HepG2 (cell line): ENCODE results near the gene STAT6. TPM values are rescaled to one million over a fixed set of nuclear protein-coding genes. Genes with fewer than 3 reads are reported as not detected.

Experiments used
- ATAC-seq: fragments of 200-7000 bp; cut with Tn5 transposase; 3 replicates; pipeline ENCODE4 v1.9.1; 2020; ENCODE audit warnings: mild to moderate bottlenecking, moderate library complexity
- BruUV-seq: library from RNA; stranded (reverse); fragments of 400-500 nt; replicated peaks from 2 replicates; lab custom pipeline; 2021; lab: Mats Ljungman, UMichigan
- CTCF ChIA-PET: fragments of 300-600 bp; formaldehyde crosslinking; extraction: SDS; loops from one replicate; lab custom pipeline; 2021; ENCODE audit warnings: low total read pairs, inconsistent platforms, low intra/inter-chr PET ratio; lab: Yijun Ruan, JAX
- POLR2A ChIA-PET: fragments of 350-600 bp; sonication (Branson Sonifier 250); formaldehyde crosslinking; loops from one replicate; lab custom pipeline; 2020; ENCODE audit warnings: antibody characterized with exemption, inconsistent platforms; lab: Yijun Ruan, JAX
- DNase-seq: peaks from one replicate; pipeline ENCODE4 v3.0.0-alpha.2; 2015; ENCODE audit warnings: low spot score
- FAIRE-seq: peaks from 3 replicates; lab custom pipeline; 2011; peaks lifted over from hg19 to GRCh38; lab: Jason Lieb, UNC
- H2AFZ ChIP-seq: one replicate; pipeline ENCODE4 v1.6.1; 2011; ENCODE audit warnings: low read length, inconsistent platforms
- H3K27ac ChIP-seq: fragments of 300-600 bp; 3 replicates; pipeline ENCODE4 v1.8.0; 2011; ENCODE audit warnings: mixed run types, mild to moderate bottlenecking, mixed read lengths, low read length, inconsistent platforms; ENCODE audit not compliant: insufficient read depth; ENCODE audit errors: extremely low read length
- H3K27me3 ChIP-seq, 2 experiments: fragments of 200-600 bp in 1 of 2; 2 replicates in 1 of 2; 3 replicates in 1 of 2; pipeline versions ENCODE4 v1.6.0 to v1.8.0; 2011; ENCODE audit warnings: low read length in 2 of 2, mild to moderate bottlenecking in 2 of 2, moderate library complexity in 2 of 2, inconsistent platforms in 1 of 2; ENCODE audit not compliant: insufficient read depth in 2 of 2, control insufficient read depth in 1 of 2
- H3K36me3 ChIP-seq, 2 experiments: fragments of 200-600 bp in 1 of 2; replicated peaks in 1 of 2; 2 replicates in 1 of 2; 3 replicates in 1 of 2; pipeline versions ENCODE4 v1.5.1 to v1.8.0; 2011; ENCODE audit warnings: low read length in 2 of 2, inconsistent platforms in 1 of 2; ENCODE audit not compliant: insufficient read depth in 2 of 2, control insufficient read depth in 1 of 2
- H3K4me1 ChIP-seq: 2 replicates; pipeline ENCODE4 v1.5.1; 2012; ENCODE audit warnings: low read length, inconsistent platforms; ENCODE audit not compliant: insufficient read depth
- H3K4me2 ChIP-seq: 2 replicates; pipeline ENCODE4 v1.6.0; 2011; ENCODE audit warnings: low read depth, low read length, inconsistent platforms
- H3K4me3 ChIP-seq, 3 experiments: fragments of 200-600 bp in 1 of 3; sonication (generic), shearing (Covaris generic) in 1 of 3; replicated peaks in 1 of 3; 2 replicates each; pipeline ENCODE4 v1.5.1; 2011 to 2016; ENCODE audit warnings: low read length in 3 of 3, inconsistent platforms in 2 of 3, low read depth in 2 of 3, mild to moderate bottlenecking in 2 of 3, control low read depth in 1 of 3, mixed read lengths in 1 of 3; ENCODE audit not compliant: insufficient read depth in 1 of 3
- H3K79me2 ChIP-seq: one replicate; pipeline ENCODE4 v1.6.1; 2011; ENCODE audit warnings: low read length, inconsistent platforms; ENCODE audit not compliant: insufficient read depth
- H3K9ac ChIP-seq: 2 replicates; pipeline ENCODE4 v1.6.0; 2011; ENCODE audit warnings: mild to moderate bottlenecking, low read depth, low read length, inconsistent platforms; ENCODE audit not compliant: insufficient read depth
- H3K9me3 ChIP-seq: 2 replicates; pipeline ENCODE4 v1.5.1; 2012; ENCODE audit warnings: mild to moderate bottlenecking, low read length
- H4K20me1 ChIP-seq: 2 replicates; pipeline ENCODE4 v1.6.0; 2011; ENCODE audit warnings: inconsistent platforms, mild to moderate bottlenecking, low read length, moderate library complexity; ENCODE audit not compliant: insufficient read depth
- AKNA ChIP-seq: sonication (generic); formaldehyde crosslinking; IDR thresholded peaks from 2 replicates; pipeline ENCODE4 v1.4.0; 2020; ENCODE audit warnings: missing genetic modification reagents, borderline replicate concordance
- E2F1 ChIP-seq: sonication (generic); formaldehyde crosslinking; IDR thresholded peaks from 2 replicates; pipeline ENCODE4 v1.5.0; 2020; ENCODE audit warnings: missing genetic modification reagents
- HDAC2 ChIP-seq: sonication (generic); formaldehyde crosslinking; IDR thresholded peaks from 2 replicates; pipeline ENCODE4 v1.4.0; 2020; ENCODE audit warnings: missing genetic modification reagents
- LRRFIP1 ChIP-seq: sonication (generic); formaldehyde crosslinking; conservative IDR thresholded peaks from 2 replicates; pipeline ENCODE4 v1.4.0; 2020; ENCODE audit warnings: missing genetic modification reagents
- MTF1 ChIP-seq: sonication (generic); formaldehyde crosslinking; IDR thresholded peaks from 2 replicates; pipeline ENCODE4 v1.5.0; 2020; ENCODE audit warnings: missing genetic modification reagents
- NFYB ChIP-seq: sonication (generic); formaldehyde crosslinking; IDR thresholded peaks from 2 replicates; pipeline ENCODE4 v1.4.0; 2020; ENCODE audit warnings: missing genetic modification reagents
- PAF1 ChIP-seq: IDR thresholded peaks from 2 replicates; pipeline ENCODE4 v1.6.1; 2016; ENCODE audit warnings: missing genetic modification reagents, missing compliant biosample characterization
- RBM22 ChIP-seq: fragments of 200-400 bp; formaldehyde crosslinking; optimal IDR thresholded peaks from 2 replicates; pipeline ENCODE3; 2017; ENCODE audit warnings: mild to moderate bottlenecking, low read length, moderate library complexity
- SP4 ChIP-seq: sonication (generic); formaldehyde crosslinking; IDR thresholded peaks from 2 replicates; pipeline ENCODE4 v1.8.1; 2023; ENCODE audit warnings: mild to moderate bottlenecking, missing genetic modification reagents
- TOPORS ChIP-seq: sonication (generic); formaldehyde crosslinking; IDR thresholded peaks from 2 replicates; pipeline ENCODE4 v1.8.0; 2023; ENCODE audit warnings: mild to moderate bottlenecking, missing genetic modification reagents
- YEATS4 ChIP-seq: sonication (generic); formaldehyde crosslinking; IDR thresholded peaks from 2 replicates; pipeline ENCODE4 v1.4.0; 2020; ENCODE audit warnings: missing genetic modification reagents, borderline replicate concordance
- ZBTB7A ChIP-seq: sonication (generic); formaldehyde crosslinking; IDR thresholded peaks from 2 replicates; pipeline ENCODE4 v1.8.0; 2022; ENCODE audit warnings: mild to moderate bottlenecking, missing genetic modification reagents
- ZNF569 ChIP-seq: sonication (generic); formaldehyde crosslinking; IDR thresholded peaks from 2 replicates; pipeline ENCODE4 v1.5.0; 2020; ENCODE audit warnings: mild to moderate bottlenecking, missing genetic modification reagents, moderate library complexity, borderline replicate concordance
- ZZZ3 ChIP-seq: sonication (generic); formaldehyde crosslinking; IDR thresholded peaks from 2 replicates; pipeline ENCODE4 v1.4.0; 2020; ENCODE audit warnings: missing genetic modification reagents, mild to moderate bottlenecking, borderline replicate concordance
- WGBS: methylation state at CpG from one replicate; pipeline ENCODE4 v1.1.6; 2017; ENCODE audit warnings: low lambda C conversion rate; 5-methylcytosine and 5-hydroxymethylcytosine counted together
- in situ Hi-C: cut with HindIII; loops from 2 replicates; pipeline ENCODE4 v1.10.0; 2017; ENCODE audit warnings: low pct_unique_long_range_greater_than_20kb; ENCODE audit not compliant: extremely low pct_ligation_motif_present
- intact Hi-C: fragments of 100-400 bp; cut with micrococcal nuclease; formaldehyde crosslinking; loops from one replicate; pipeline ENCODE4 v1.10.0; 2022; ENCODE audit not compliant: unreplicated experiment
- polyA plus RNA-seq, 8 experiments: library from polyadenylated mRNA; depleted of rRNA in 3 of 8; stranded (reverse) in 7 of 8; unstranded in 1 of 8; fragments of >200 nt; fragmentation: Illumina TruSeq in 4 of 8; extraction: Trizol in 4 of 8; gene quantifications; 2 replicates each; pipeline versions ENCODE4 v1.2.1 to v1.2.3, GENCODE V29; 2011 to 2016; ENCODE audit warnings: low read depth in 4 of 8, missing spikeins in 1 of 8, mixed read lengths in 1 of 8; ENCODE audit not compliant: insufficient read depth in 1 of 8
- total RNA-seq, 5 experiments: library from RNA; depleted of rRNA; stranded (reverse); fragments of >200 nt; fragmentation: Illumina TruSeq; extraction: Trizol; gene quantifications; 2 replicates each; pipeline ENCODE4 v1.2.3, GENCODE V29; 2016; ENCODE audit warnings: low read depth in 1 of 5

STAT6 gene
- total and polyA plus RNA-seq, 2 of the 13 experiments (the other 11 are each of a cell fraction or from before 2014, with no cell fraction given), result 28.0 to 62.2 TPM

DNA sequence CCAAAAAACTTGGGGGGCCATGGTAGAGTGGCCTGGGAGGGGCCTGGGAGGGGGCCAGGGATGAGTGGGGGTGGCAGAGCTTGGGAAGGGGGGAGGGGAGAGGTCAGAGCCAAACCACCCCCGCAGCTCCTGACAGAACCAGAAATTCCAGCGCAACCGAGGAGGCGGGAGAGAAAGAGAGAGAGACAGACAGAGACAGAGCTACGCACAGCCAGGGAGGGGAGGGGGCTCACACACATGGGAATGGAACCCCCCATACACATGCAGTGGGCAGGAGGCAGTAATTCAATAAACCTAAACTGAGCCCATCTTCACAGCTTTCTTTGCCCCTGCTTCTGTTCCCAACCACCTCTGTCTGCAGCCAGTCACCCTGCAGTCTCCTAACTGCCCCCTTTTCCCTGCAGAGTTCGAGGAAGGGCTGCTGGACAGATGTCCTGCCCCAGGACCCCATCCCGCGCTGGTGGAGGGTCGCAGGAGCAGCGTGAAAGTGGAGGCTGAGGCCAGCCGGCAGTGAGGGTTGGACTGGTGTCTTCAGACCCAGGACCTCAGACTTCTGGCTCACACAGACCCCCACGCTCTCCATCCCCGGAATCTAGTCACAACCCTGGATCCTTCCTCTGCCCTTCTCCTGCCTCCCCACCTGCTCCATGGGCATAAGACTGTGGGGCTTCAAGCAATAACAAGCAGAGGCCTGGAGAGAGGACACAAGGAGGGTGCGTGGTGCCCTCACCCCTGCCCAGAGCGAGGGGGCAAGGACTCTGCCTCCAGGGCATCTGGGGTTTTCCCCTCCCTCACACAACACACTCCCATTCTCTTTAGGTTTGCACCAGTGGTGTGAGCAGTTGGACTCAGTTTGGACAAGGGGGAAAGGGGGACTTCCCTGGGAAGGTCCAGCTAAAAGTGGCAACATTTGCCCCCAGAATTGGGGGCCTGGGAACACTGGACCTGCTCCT lies 16.7 kb downstream of the STAT6 start:
- in situ Hi-C loops, result no loop called here
- 0 out of 2 replicates have a peak, but pooled peaks cover 6% of the 10 kb centered on the region for H4K20me1 ChIP-seq
- 94% methylated on average over 15 of the region's 15 CpGs for WGBS
- no peaks in the 10 kb centered on the region for H3K9me3 ChIP-seq
- ATAC-seq, result no peak
- no peak overlapping the region for H3K27ac ChIP-seq
- H3K79me2 ChIP-seq, result peaks cover 13% of the 10 kb centered on the region
- BruUV-seq, result no TSS peak
- FAIRE-seq, result no peak
- CTCF ChIA-PET, result no interaction called here
- H3K4me1 ChIP-seq, result peaks cover 33% of the 10 kb centered on the region
- intact Hi-C loops, result no loop called here
- peaks cover 14 to 37% of the 10 kb centered on the region in 2 experiments; a peak in 4 of 5 replicates for H3K36me3 ChIP-seq
- POLR2A ChIA-PET, result interaction anchor here (2.8 to 13.5 kb wide), 2 partner anchors 7 to 16 kb away, joined by 18 to 309 read pairs; partner anchors contain the start of gene STAT6
- H3K27me3 ChIP-seq, result no peaks in the 10 kb centered on the region; a peak in 1 of 5 replicates
- H2AFZ ChIP-seq, result no peak overlapping the region
- H3K4me3 ChIP-seq, result no peak overlapping the region
- DNase-seq, result no peak
- no peak overlapping the region for H3K4me2 ChIP-seq
- no peak overlapping the region for H3K9ac ChIP-seq
- TF ChIP-seq AKNA (CRISPR knock-in tag), result no peak
- no peak for TF ChIP-seq ZZZ3 (CRISPR knock-in tag)
- TF ChIP-seq TOPORS, result no peak
- no peak for TF ChIP-seq MTF1 (CRISPR knock-in tag)
- no peak for TF ChIP-seq YEATS4 (CRISPR knock-in tag)
- no peak for TF ChIP-seq SP4 (CRISPR knock-in tag)
- no peak for TF ChIP-seq E2F1 (CRISPR knock-in tag)
- no peak for TF ChIP-seq LRRFIP1 (CRISPR knock-in tag)
- no peak for TF ChIP-seq ZBTB7A (CRISPR knock-in tag)
- 0 out of 2 replicates have a peak, but pooled peaks have one; percentile 24 for TF ChIP-seq PAF1 (CRISPR knock-in tag)
- TF ChIP-seq RBM22, result peak; percentile 74
- TF ChIP-seq ZNF569, result no peak
- no peak for TF ChIP-seq NFYB (CRISPR knock-in tag)
- no peak for TF ChIP-seq HDAC2 (CRISPR knock-in tag)
